Measurements from ENCODE around the gene DCD.
"Not testable (repeated sequence)": the region's sequence is repeated elsewhere in the genome, so short reads cannot be mapped to it uniquely, and the experiment has no call there.

DCD gene

GRCh38 chr12:54667945-54668344, 19.8 kb upstream of the DCD start:
- Histone ChIP-seq H3K9ac (ENCODE audit: low read depth, low read length) (no peak overlapping the region), H3K9me3 (ENCODE audit: insufficient read depth, low read depth, low read length) (no peaks in the 10 kb centered on the region), H3K27ac (ENCODE audit: low read length) (no peak overlapping the region), H3K4me3 (ENCODE audit: low read length) (no peak overlapping the region), H3K36me3 (ENCODE audit: insufficient read depth, low read depth, low read length) (no peaks in the 10 kb centered on the region), H3K4me1 (ENCODE audit: insufficient read depth, low read length) (no peaks in the 10 kb centered on the region), H3K27me3 (ENCODE audit: insufficient read depth, low read length) (no peaks in the 10 kb centered on the region)

GRCh38 chr12:54666008-54666407, 17.8 kb upstream of the DCD start:
- Histone ChIP-seq H3K9ac (ENCODE audit: low read depth, low read length) (no peak overlapping the region), H3K36me3 (ENCODE audit: insufficient read depth, low read depth, low read length) (no peaks in the 10 kb centered on the region), H3K4me1 (ENCODE audit: insufficient read depth, low read length) (no peaks in the 10 kb centered on the region), H3K27ac (ENCODE audit: low read length) (no peak overlapping the region), H3K27me3 (ENCODE audit: insufficient read depth, low read length) (no peaks in the 10 kb centered on the region), H3K9me3 (ENCODE audit: insufficient read depth, low read depth, low read length) (no peaks in the 10 kb centered on the region), H3K4me3 (ENCODE audit: low read length) (no peak overlapping the region)

GRCh38 chr12:54665022-54665635, 17.0 kb upstream of the DCD start:
- H3K27me3 ChIP-seq (ENCODE audit: insufficient read depth, low read length); H3K27ac ChIP-seq (ENCODE audit: low read length); H3K4me1 ChIP-seq (ENCODE audit: insufficient read depth, low read length); H3K9ac ChIP-seq (ENCODE audit: low read depth, low read length); H3K4me3 ChIP-seq (ENCODE audit: low read length); H3K9me3 ChIP-seq (ENCODE audit: insufficient read depth, low read depth, low read length); H3K36me3 ChIP-seq (ENCODE audit: insufficient read depth, low read depth, low read length): not testable (repeated sequence)

- H3K27ac ChIP-seq (ENCODE audit: low read length), result no peak overlapping the region
- no peaks in the 10 kb centered on the region for H3K27me3 ChIP-seq (ENCODE audit: insufficient read depth, low read length)
- no peaks in the 10 kb centered on the region for H3K36me3 ChIP-seq (ENCODE audit: insufficient read depth, low read depth, low read length)
- no peak overlapping the region for H3K9ac ChIP-seq (ENCODE audit: low read depth, low read length)
- no peaks in the 10 kb centered on the region for H3K9me3 ChIP-seq (ENCODE audit: insufficient read depth, low read depth, low read length)
- no peaks in the 10 kb centered on the region for H3K4me1 ChIP-seq (ENCODE audit: insufficient read depth, low read length)
- no peak overlapping the region for H3K4me3 ChIP-seq (ENCODE audit: low read length)
Measured at GRCh38 chr12:54663603-54664002, 15.4 kb upstream of the DCD start.

- Histone ChIP-seq H3K27me3 (ENCODE audit: insufficient read depth, low read length) (0 out of 2 replicates have a peak, but pooled peaks cover 7% of the 10 kb centered on the region), H3K9me3 (ENCODE audit: insufficient read depth, low read depth, low read length) (no peaks in the 10 kb centered on the region), H3K9ac (ENCODE audit: low read depth, low read length) (no peak overlapping the region), H3K36me3 (ENCODE audit: insufficient read depth, low read depth, low read length) (no peaks in the 10 kb centered on the region), H3K4me3 (ENCODE audit: low read length) (no peak overlapping the region), H3K27ac (ENCODE audit: low read length) (no peak overlapping the region), H3K4me1 (ENCODE audit: insufficient read depth, low read length) (no peaks in the 10 kb centered on the region; the same call in 1 of the 2 replicates)
Measured at GRCh38 chr12:54662026-54662425, 13.9 kb upstream of the DCD start.

GRCh38 chr12:54661048-54661447, 12.9 kb upstream of the DCD start:
- H3K9me3 ChIP-seq (ENCODE audit: insufficient read depth, low read depth, low read length), result no peaks in the 10 kb centered on the region
- 0 out of 2 replicates have a peak, but pooled peaks cover 7% of the 10 kb centered on the region for H3K27me3 ChIP-seq (ENCODE audit: insufficient read depth, low read length)
- H3K4me3 ChIP-seq (ENCODE audit: low read length), result no peak overlapping the region
- H3K27ac ChIP-seq (ENCODE audit: low read length), result no peak overlapping the region
- no peaks in the 10 kb centered on the region for H3K36me3 ChIP-seq (ENCODE audit: insufficient read depth, low read depth, low read length)
- H3K9ac ChIP-seq (ENCODE audit: low read depth, low read length), result no peak overlapping the region
- no peaks in the 10 kb centered on the region; the same call in 1 of the 2 replicates for H3K4me1 ChIP-seq (ENCODE audit: insufficient read depth, low read length)

GRCh38 chr12:54660320-54660962, 12.3 kb upstream of the DCD start:
- no peak overlapping the region for H3K9ac ChIP-seq (ENCODE audit: low read depth, low read length)
- H3K9me3 ChIP-seq (ENCODE audit: insufficient read depth, low read depth, low read length), result no peaks in the 10 kb centered on the region
- 0 out of 2 replicates have a peak, but pooled peaks cover 7% of the 10 kb centered on the region for H3K27me3 ChIP-seq (ENCODE audit: insufficient read depth, low read length)
- H3K4me3 ChIP-seq (ENCODE audit: low read length), result no peak overlapping the region
- no peaks in the 10 kb centered on the region; the same call in 1 of the 2 replicates for H3K4me1 ChIP-seq (ENCODE audit: insufficient read depth, low read length)
- H3K27ac ChIP-seq (ENCODE audit: low read length), result no peak overlapping the region
- no peaks in the 10 kb centered on the region for H3K36me3 ChIP-seq (ENCODE audit: insufficient read depth, low read depth, low read length)

- no peaks in the 10 kb centered on the region for H3K9me3 ChIP-seq (ENCODE audit: insufficient read depth, low read depth, low read length)
- peak overlapping the region; percentile 43; the same call in 1 of the 2 replicates for H3K4me3 ChIP-seq (ENCODE audit: low read length)
- H3K9ac ChIP-seq (ENCODE audit: low read depth, low read length), result no peak overlapping the region
- no peak overlapping the region for H3K27ac ChIP-seq (ENCODE audit: low read length)
- 0 out of 2 replicates have a peak, but pooled peaks cover 7% of the 10 kb centered on the region for H3K27me3 ChIP-seq (ENCODE audit: insufficient read depth, low read length)
- H3K4me1 ChIP-seq (ENCODE audit: insufficient read depth, low read length), result peaks cover 4% of the 10 kb centered on the region; the same call in 1 of the 2 replicates
- no peaks in the 10 kb centered on the region for H3K36me3 ChIP-seq (ENCODE audit: insufficient read depth, low read depth, low read length)
Measured at GRCh38 chr12:54658306-54659264, 10.4 kb upstream of the DCD start.

- Histone ChIP-seq H3K4me1 (ENCODE audit: insufficient read depth, low read length) (peaks cover 4% of the 10 kb centered on the region; the same call in 1 of the 2 replicates), H3K36me3 (ENCODE audit: insufficient read depth, low read depth, low read length) (no peaks in the 10 kb centered on the region), H3K9ac (ENCODE audit: low read depth, low read length) (no peak overlapping the region), H3K27ac (ENCODE audit: low read length) (no peak overlapping the region), H3K4me3 (ENCODE audit: low read length) (no peak overlapping the region), H3K27me3 (ENCODE audit: insufficient read depth, low read length) (0 out of 2 replicates have a peak, but pooled peaks cover 7% of the 10 kb centered on the region), H3K9me3 (ENCODE audit: insufficient read depth, low read depth, low read length) (no peaks in the 10 kb centered on the region)
Measured at GRCh38 chr12:54657105-54657607, 9.0 kb upstream of the DCD start.

- Histone ChIP-seq H3K27ac (ENCODE audit: low read length) (no peak overlapping the region), H3K9ac (ENCODE audit: low read depth, low read length) (no peak overlapping the region), H3K27me3 (ENCODE audit: insufficient read depth, low read length) (0 out of 2 replicates have a peak, but pooled peaks cover 7% of the 10 kb centered on the region), H3K36me3 (ENCODE audit: insufficient read depth, low read depth, low read length) (no peaks in the 10 kb centered on the region), H3K4me1 (ENCODE audit: insufficient read depth, low read length) (peaks cover 4% of the 10 kb centered on the region; the same call in 1 of the 2 replicates), H3K9me3 (ENCODE audit: insufficient read depth, low read depth, low read length) (no peaks in the 10 kb centered on the region), H3K4me3 (ENCODE audit: low read length) (no peak overlapping the region)
Measured at GRCh38 chr12:54654926-54655325, 6.8 kb upstream of the DCD start.

- H3K27ac ChIP-seq (ENCODE audit: low read length), result no peak overlapping the region
- H3K4me1 ChIP-seq (ENCODE audit: insufficient read depth, low read length), result 0 out of 2 replicates have a peak, but pooled peaks cover 4% of the 10 kb centered on the region
- H3K4me3 ChIP-seq (ENCODE audit: low read length), result no peak overlapping the region
- H3K9me3 ChIP-seq (ENCODE audit: insufficient read depth, low read depth, low read length), result no peaks in the 10 kb centered on the region
- H3K27me3 ChIP-seq (ENCODE audit: insufficient read depth, low read length), result 0 out of 2 replicates have a peak, but pooled peaks cover 5% of the 10 kb centered on the region
- no peak overlapping the region for H3K9ac ChIP-seq (ENCODE audit: low read depth, low read length)
- no peaks in the 10 kb centered on the region for H3K36me3 ChIP-seq (ENCODE audit: insufficient read depth, low read depth, low read length)
Measured at GRCh38 chr12:54653025-54653424, 4.9 kb upstream of the DCD start.
